Subcutaneous preadipocyte (primary cell): ENCODE data around the gene ZNF761. TPM values are rescaled to one million over a fixed set of nuclear protein-coding genes. Genes with fewer than 3 reads are reported as not detected.

ENCODE experiments used
- small RNA-seq: library from RNA; depleted of rRNA; stranded (forward); fragments of <200 nt; gene quantifications from one replicate; pipeline ENCODE3, GENCODE V24; 2012
- total RNA-seq: library from RNA; depleted of rRNA; stranded (reverse); fragments of >200 nt; gene quantifications from 2 replicates; pipeline ENCODE4 v1.2.3, GENCODE V29; 2012

The ZNF761 gene
- total RNA-seq = 9.8 and 11.0 TPM in 2 replicates

GRCh38 chr19:53431399-53432087 is at the start of gene ZNF761:
Gene ZNF761 (plus strand): TSS chr19:53431984. CDS start chr19:53447269, 15,285 bp downstream.

DNA sequence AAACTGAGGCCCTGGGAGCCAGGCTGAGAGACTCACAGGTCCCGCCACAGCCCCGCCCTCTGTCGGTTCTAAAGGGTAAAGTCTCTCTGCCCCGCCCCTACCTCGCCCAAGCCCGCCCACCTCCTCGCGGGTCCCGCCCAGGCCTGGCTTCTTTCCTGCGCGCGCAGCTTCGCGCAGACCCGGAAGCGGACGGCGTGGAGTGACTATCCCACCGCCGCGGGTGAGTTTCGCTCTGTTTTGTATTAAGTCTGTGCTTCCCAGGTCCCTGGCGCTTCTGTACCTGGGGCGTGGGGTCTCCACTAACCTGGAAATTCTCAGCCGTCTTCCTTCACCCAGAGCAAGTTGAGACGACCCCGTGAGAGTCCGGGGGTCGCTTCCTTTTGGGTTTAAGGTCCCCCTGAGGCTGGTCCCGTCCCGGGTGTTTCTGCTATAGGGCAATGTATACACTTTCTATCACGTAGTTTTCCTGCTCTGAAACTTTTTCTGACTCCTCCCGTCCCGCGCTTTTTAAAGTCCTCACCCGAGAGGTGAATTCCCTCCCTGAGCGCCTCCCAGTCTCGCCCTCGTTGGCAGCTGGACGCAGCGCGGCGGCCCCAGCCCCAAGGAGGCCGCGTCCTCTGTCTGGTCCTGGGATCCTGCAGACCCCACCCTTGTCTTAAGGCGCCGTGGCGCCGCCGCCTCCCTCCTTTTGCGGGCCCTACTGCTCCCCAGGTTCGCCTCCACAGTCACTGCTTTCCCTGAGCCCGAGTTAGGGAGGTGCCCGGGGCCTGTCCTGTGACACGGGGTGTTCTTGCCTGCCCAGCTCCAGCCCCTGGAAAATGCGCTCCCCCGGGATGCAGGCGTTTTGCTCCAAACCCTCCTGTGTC is 36.6 kb upstream of the ZNF761 start, which contains the start of gene ZNF765:
Gene ZNF765 (plus strand): TSS at position 176 of the 866 bp plus-strand sequence. CDS start 2,867 bp downstream, outside the sequence.

DNA sequence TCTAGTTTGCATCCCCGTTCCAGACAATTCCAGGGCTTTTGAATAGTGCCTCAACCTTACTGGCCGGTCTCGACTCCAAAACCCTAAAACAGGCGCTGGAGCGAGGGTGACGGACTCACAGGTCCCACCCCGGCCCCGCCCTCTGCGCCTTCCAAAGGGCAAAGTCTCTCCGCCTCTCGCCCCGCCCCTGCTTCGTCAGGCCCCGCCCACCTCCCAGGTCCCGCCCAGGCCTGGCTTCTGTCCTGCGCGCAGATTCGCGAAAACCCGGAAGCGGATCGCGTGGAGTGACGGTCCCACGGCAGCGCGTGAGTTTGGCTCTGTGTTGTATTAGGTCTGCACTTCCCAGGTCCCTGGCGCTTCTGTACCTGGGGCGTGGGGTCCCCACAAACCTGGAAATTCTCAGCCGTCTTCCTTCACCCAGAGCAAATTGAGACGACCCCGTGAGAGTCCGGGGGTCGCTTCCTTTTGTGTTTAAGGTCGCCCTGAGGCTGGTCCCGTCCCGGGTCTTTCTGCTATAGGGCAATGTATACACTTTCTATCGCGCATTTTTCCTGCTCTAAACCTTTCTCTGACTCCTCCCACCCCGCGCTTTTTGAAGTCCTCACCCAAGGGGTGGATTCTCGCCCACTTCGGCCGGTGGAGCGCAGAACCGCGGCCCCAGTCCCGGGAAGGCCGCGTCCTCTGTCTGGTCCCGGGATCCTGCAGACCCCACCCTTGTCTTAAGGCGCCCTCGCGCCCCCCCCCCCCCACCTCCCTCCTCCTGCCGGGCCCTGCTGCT is 35.9 kb downstream of the ZNF761 start, which contains the start of gene ZNF813:
Gene ZNF813 (plus strand): TSS at position 249 of the 778 bp plus-strand sequence. CDS start 16,090 bp downstream, outside the sequence.

Small RNAs within 50 kb of the gene (small RNA-seq; reads per million reads assigned to genes)
- gene RPL39P36 = not detected

Other genes with a start within 250 kb of the ZNF761 start
- gene ZNF665, start 238.6 kb upstream of the ZNF761 start, total RNA-seq = 3.7 and 4.8 TPM in 2 replicates
- gene ZNF677, start 177.1 kb upstream of the ZNF761 start, total RNA-seq = 11.1 and 12.5 TPM in 2 replicates
- gene VN1R2, start 173.7 kb upstream of the ZNF761 start, total RNA-seq = not detected in 2 replicates
- not detected in 2 replicates for gene VN1R4, start 164.3 kb upstream of the ZNF761 start, total RNA-seq
- gene ZNF845, start 98.2 kb upstream of the ZNF761 start, total RNA-seq = 4.8 and 6.6 TPM in 2 replicates
- 2.0 and 3.3 TPM in 2 replicates for gene ZNF525, start 66.3 kb upstream of the ZNF761 start, total RNA-seq
- 11.0 and 13.1 TPM in 2 replicates for gene ZNF765, start 36.8 kb upstream of the ZNF761 start, total RNA-seq
- 2.9 and 3.3 TPM in 2 replicates for gene ZNF813, start 35.7 kb downstream of the ZNF761 start, total RNA-seq
- 7.8 and 9.2 TPM in 2 replicates for gene ZNF331, start 106.2 kb downstream of the ZNF761 start, total RNA-seq
- gene DPRX, start 200.0 kb downstream of the ZNF761 start, total RNA-seq = not detected in 2 replicates